Left forelimb (tissue), 1 donor: ENCODE measurements around the gene DHRS12.

Experiments
- DNase-seq: peaks from one replicate; pipeline ENCODE4 v3.0.0-alpha.2; 2018; ENCODE audit warnings: low spot score

Gene DHRS12

DNA sequence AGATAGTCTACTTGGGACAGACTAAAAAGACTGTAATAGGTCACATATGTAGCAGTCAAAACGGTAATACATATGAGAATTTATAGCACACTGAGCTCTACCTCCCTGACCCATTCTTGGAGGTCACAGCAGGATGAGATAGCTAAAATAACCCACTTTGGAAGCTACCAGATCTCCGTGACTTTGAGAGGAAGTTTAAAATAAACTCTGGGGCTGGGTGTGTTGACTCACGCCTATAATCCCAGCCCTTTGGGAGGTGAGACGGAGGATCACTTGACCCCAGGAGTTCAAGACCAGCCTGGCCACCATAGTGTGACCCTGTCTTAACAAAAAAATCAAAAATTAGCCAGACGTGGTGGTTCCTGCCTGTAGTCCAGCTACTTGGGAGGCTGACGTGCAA lies 45.3 kb downstream of the DHRS12 start:
- no peak for DNase-seq

DNA sequence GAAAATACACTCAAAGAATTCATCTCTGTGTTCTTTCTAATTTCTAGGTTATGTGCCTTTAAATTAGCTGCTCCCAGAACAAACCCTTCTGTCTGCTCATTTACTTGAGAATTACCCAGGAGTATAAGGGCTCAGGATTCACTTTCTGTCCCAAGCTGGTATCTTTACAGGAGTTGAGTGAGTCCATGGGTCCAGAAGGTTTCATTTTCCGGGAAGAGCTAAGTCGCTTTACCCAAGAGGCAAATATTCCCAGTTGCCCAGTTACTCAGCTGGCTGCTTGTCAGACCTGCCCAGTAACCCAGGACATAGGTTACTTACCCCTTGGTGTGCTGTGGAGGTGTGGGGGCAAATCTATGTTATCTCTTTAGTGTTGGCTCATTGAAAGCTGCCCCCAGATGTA lies 47.3 kb downstream of the DHRS12 start:
- DNase-seq: no peak

DNA sequence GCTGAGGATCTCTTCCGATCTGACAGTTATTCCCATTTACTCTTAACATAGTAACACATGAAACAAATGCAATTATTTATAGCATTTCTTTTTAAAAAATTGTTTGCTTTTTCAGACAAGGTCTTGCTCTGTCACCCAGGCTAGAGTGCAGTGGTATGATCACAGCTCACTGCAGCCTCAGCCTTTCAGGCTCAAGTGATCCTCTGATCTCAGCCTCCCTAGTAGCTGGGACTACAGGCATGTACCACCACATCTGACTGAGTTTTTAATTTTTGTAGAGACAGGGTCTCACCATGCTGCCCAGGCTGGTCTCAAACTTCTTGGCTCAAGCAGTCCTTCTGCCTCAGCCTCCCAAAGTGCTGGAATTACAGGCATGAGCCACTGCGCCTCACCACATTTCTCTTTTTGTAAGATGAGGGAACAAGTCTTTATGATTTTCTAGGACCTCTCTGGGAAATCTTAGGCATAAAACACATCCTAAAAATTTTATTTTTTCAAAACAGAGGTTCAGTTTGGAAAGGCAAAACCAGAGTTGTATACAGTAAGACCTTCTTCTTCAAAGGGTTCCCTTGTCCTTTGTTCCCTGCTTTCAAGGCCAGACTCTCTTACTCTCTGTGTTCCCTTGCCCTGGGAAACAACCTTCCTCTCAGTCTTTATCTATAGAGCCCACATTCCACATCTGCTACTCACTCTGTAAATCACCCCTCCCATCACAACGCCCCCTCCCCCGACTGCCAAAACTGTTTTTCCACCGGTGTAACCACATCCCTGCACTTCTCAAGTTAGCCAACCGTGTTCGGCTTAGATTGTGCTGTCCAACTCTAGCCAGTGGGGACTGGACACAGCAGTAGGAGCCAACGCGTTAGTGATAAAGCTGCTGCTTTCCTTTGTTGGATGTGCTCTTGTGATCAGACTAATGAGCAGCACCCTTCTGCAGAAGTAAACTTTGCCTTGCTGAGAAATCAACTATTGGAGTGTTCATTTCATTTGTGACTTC lies 56.2 kb downstream of the DHRS12 start:
- no peak for DNase-seq

DNA sequence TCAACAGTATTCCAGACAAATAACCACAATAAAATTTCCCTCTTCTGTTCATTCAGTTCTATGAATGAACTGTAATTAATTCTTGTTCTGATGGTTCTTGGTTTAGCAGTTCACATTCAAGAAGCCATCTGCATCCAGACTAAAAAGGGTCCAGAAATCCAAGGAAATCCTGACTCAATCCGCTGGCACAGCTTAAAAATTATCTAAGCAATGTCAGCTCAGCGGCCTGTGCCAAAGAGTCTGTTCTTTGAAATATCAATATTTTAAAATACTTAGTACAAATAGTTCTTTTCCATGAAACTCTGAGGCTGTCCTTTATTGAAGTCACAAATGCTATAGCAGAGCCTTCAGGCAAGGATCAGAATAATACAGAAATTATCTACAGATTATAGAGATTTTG lies 57.2 kb downstream of the DHRS12 start:
- DNase-seq: no peak

DNA sequence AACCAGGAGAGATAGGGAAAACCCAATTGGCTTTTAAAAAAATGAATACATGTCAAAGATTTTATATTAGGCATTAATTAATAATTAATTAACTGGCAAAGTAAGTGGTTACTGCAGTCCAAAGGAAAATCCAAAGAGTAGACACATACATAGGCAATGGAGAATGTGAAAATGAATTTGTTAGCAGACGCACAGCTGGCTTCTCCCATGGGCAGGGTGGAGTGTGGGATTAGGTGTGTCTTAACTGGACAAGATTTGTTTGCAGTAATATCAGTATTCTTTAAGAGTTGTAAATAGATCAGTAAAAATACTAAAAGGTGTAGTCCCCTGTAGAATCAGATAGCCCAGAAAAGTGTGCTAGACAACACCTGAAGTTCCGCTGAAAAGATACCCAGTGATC lies 58.7 kb downstream of the DHRS12 start:
- DNase-seq: no peak

DNA sequence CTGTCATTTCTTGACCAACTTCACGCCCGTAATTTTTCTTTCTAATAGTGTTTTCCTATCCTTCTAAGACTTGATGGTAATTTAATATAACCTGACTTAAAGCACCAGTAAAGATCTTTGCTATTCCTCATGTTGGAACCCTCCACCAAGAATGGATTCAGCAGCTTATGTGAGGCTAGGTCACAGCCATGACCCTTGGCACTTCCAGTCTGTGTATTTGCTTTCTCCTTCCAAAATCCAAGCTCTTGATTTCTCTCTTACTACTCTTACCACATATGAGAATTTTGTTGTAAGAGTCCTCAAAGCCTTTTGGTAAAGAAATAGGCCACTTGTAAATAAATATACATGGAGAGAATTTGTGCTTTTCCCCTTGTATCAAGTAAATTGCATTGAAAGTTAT lies 61.4 kb downstream of the DHRS12 start:
- no peak for DNase-seq

DNA sequence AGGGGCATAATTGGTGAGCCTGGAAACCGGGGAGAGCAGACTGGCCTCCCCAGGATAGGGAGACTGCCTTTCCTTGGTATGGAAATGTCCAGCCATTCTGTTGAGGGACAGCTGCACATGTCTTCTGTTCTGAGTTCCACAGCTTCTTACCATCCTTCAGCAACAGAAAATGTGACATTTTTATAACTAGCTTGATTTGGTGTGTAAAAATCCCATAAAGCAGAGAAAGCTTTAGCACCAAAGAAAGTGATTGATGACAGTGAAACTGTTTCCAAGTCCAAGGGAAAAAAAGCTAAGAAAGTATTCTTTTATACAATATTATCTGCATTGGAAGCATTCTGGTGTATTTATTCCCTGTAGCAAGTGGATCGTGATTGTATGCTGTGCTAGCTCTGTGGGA lies 61.9 kb downstream of the DHRS12 start:
- no peak for DNase-seq

DNA sequence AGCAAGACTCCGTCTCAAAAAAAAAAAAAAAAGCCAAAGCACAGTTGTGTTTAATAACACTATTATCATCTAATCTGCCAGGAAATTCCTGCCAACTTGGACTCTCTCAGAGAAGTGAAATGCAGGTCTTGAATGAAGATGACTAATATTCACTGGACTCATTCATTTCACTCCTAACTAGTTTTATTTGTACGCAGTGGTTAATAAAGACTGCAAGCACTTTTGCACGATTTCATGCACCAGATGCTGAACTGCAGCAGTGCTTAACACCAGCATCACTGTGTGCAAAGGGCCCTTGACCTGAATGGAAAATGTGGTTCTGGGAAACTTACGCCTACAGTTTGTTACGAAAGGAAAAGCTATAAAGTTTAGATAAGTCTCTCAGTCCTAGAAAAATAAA lies 63.3 kb downstream of the DHRS12 start:
- DNase-seq: no peak

DNA sequence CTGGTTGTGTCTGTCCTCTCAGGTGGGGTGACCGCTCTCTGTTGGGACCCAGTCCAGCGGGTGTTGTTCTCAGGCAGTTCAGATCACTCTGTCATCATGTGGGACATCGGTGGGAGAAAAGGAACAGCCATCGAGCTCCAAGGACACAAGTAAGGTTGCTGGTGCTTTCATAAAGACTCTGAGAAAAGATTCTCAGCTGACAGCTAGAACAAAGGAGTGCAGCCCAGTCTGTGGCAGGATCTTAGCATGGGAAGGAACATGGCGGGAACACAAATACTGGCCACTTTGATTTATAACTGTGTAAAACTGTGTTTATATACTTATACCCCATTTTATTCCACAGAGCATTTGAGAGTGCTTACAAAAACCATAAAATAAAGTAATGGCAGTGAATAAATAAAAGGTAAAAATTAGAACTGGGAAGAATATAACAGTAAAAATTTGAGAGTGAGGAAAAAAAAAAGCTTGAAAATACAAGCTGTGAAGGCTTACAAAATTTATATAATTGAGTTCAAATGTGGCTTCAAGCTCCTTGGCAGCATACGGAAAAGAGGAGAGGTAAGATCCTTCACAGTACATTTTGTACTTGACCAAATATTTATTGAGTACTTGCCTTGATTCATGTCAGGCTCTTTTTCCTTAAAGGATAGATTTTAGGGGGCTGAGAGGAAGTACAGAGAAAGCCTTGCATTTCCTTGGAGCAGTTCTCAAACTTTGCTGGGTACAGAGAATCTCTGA lies 64.8 kb downstream of the DHRS12 start:
- DNase-seq: no peak

DNA sequence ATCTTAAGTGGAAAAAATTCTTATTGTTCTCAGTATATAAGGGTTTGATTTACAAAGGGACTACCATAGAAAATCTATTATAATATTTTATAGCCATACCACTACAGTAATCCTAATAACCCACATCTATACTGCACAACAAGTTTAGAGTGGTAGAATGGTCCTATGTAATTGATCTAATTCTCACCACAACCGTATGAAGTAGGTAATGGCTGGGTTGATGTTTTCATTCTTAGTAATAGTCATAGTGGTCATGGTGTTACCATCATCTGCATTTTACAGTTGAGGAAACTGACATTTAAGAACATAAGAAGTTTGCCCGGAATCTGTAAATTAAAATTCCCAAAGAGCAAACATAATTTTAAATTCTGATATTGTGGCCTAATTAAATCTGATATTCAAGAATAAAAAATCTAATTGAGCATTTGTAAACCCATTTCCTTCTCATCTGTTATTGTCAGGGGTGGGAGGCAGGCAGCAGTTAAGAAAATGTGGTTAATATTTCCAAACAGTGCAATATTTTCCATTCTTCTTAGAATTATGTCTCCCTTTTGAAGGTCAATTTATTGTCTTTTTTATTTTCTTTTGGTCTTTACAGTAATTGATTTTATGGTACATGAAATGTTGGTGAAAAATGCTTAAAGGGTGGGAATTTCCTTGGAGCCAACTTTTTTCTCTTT lies 65.6 kb downstream of the DHRS12 start:
- DNase-seq: no peak

DNA sequence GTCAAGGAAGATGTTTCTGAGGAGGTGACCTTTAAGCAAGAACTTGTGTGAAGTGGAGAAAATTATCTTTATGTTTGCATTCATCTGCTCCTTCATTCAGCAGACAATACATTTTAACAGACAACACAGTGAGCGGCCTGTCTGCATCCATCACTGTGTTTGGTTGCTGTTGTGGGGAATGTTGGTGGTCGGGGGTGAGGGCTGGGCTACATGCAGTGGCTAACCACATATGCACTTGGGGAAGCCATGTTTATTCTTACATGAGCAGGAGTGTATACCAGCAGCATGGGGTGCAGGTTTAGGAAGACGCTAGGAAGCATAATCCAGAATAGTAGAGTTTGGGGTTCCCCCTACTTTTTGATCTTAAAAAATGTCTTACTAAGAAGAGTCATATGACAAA lies 66.4 kb downstream of the DHRS12 start:
- DNase-seq: no peak

DNA sequence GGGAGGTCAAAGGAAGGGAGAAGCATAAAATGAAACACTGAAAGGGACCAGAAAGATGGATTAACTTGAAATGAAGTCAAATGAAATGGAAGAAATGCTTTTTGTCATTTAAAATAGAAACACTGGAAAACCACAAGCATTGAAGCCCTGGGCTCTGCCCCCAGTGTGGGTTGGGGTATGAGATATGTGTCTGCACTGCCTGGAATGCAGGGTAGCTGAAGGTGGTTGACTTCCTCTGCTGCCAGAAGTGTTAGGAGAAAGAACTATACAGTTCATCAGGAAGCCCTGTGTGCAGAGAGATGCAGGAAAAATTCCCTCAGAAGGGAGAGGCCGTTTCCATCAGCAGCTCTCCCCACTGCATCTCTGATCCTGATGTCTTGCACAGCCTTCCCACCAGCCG lies 69.2 kb downstream of the DHRS12 start:
- DNase-seq: no peak

DNA sequence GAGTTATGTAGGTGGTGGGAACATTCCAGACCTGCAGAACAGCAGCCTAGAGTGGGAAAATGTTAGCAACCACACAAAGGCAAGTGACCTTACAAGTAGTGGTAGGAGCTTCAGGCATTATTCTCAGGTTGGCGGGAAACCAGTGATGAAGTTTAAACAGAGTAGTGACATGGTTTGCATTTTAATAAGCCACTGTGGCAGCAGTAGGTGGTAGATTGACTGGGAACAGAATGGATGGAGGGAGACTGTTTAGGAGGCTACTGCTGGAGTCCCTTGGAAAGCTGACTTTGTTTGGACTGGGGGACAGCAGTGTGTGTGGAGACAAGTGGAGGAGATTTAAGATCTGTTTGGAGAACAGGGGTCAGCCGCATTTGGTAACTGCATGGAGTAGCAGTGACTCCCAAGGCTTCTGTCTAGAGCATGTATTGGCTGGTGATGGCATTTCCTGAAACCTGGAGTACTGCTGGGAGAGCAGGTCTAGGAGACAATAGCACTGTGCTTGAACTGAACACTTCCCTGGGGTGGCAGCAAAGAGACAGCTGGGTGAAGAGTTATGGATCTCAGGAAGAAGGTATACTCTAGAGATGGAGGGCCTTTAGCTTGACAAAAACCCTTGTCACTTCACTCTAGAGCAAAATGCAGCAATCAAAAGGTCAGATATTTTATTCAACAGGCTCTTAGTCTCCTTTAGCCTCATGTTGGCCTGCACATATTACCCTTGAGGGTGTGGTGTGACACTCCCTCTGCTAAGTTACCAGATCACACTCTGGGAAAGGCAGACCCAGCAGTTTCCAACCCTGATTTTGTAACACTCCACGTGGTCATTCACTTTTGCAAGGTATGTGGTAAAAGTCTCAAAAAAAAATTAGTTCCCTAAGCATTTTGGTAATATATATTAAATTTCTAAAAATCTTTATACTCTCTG lies 70.3 kb downstream of the DHRS12 start:
- DNase-seq: no peak

DNA sequence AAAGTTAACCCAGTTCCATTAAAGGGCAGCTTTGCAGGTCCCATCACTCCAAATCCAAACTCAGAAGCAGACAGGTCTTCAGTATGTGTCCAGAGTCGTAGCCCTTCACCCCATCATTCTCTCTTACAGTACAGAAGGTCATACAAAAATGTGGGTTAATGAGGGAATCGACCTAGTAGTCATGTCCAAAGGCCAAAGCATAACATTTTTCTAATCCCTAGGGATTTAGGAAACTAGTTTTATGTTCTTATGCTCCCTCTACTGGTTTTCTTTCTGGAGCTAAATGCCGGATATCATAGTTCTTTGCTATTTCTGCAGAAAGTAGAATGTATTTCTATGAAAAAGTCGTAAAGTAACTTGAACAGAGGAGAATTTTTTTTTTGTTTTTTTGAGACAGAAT lies 72.2 kb downstream of the DHRS12 start:
- DNase-seq: no peak

DNA sequence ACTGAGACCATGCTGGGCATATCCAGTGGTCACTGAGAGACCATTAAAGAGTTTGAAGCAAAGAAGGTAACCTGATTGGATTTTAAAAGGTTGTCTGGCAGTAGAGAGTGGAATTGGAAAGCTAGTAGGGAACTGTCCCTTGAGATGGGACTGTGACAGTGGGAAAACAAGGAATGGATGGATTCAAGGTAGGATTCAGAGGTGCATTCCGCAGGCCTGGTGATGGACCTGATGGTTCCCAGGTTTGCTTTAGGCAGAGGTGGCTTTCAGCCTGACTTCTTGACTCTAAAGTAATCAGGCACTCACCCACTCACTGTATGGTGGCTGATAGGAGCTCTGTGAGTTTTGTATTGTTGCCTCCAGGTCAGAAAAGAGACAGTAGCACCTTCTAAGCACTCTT lies 73.0 kb downstream of the DHRS12 start:
- DNase-seq: no peak

DNA sequence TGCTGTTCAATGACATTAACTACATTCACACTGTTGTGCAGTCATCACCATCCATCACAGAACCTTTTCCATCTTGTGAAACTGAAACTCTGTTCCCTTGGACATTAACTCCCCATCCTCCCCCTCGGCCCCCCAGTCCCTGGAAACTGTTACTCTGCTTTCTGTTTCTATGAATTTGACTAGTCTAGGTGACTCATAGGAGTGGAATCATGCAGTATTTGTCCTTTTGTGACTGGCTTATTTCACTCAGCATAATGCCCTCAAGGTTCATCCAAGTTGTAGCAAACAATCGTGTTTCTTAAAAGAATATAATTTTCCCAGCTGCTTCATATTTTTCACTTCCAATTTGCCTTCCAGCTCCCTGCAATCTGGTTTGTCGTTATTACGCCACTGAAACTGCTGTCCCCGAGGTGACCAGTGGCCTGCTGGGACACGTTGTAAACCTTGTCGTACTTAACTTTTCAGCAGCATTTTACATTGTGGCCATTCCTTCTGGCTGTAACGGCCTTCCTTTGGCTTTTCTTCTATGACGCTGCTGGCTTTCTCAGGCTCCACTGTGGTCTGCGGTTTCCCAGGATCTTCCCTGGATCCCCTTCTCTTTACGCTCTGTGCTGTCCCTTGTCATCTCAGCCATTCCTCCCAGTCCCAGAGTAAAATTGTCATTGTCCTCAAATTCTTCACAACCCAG lies 74.0 kb downstream of the DHRS12 start:
- no peak for DNase-seq

DNA sequence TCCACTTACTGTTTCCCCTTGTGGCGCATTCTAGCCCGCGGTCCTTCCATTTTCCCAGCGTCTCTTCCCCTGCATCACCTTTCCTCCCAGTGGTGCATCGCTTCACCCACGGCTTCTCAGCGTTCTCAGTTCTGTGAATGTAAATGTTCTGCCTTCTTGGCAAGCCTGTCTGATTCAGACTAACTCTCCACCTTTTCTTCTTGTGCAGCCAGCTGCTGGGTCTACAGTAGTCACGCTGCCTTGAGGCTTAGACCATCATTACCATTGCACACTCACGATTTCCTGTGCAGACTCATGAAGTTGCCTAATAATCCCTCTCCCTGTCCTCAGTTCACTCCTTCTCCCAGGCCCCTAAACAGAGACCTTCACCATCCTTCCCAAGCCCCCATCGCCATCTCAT lies 75.0 kb downstream of the DHRS12 start:
- DNase-seq: no peak

DNA sequence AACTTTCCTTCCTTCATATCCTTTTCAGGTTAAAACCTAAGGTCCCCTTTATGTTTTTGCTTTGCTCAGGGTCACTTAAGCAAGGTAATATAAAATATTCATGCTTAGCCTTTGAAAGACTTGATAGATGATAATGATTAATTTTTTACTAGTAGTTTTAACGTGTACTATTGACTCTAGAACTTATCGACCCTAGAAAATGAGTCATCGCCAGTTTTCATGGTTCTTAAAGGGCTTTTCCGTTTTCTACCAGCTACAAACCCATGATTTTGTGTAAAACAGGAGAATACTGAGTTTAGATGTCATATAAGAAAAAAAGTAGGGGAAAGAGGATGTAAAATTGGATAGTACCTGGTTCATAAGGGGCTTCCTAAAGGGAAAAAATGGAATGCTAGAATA lies 75.7 kb downstream of the DHRS12 start:
- no peak for DNase-seq

DNA sequence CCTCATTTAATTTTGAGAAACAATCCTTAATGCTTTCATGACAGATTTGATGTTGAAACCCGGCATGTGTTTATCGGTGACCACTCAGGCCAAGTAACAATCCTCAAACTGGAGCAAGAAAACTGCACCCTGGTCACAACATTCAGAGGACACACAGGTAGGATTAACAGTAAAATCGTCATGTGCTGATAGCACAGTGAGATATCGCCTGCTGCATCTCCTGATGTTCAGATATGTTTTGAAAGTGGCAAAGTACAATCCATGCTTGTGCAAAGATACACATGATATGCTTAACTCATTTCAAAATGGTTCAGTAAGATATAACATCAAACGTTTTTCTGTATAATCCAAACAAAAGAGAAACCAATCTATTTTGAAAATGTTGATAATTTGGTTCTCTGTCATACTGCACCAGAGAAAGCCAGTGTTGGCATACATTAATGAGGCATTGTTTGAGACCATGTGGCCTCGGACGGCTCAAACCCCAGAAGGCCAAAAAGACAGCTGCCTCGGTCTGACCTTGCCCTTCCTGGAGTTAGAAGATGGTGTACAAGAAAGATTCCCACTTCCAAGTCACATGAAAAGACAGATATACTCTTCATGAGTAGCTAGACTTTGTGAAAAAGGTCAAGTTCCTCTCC lies 76.2 kb downstream of the DHRS12 start:
- no peak for DNase-seq

DNA sequence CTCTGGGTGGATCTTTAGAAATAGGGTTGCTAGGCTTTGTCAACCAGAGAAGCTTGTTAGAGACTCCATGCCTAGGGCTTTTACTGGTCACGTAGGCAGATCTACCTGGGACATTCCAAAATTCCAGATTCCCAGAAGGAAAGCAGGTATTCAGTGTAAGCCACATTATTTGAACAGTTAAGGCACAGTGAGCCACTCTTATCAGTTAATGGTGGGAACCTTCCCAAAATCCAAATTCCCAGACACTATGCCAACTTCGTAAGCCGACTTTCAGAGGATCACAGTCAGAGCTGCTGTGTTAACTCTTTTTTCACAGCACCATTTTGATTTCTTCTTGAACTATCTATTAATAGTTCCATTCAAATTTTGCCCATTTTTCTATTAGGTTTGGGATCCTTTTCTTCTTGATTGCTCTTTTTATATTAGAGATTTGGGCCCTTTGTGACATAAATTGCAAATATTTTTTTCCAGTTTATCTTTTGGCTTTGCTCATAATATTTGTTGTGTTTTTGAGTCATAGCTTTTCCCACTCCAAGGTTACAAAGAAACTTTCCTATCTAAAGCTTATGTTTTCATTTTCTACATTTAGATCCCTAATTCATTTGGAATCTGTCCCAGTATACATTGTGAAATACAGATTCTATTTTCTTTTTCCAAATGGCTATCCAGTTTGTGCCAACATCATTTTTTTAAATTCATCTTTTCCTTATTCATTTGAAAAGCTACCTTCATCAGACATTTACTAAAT lies 77.3 kb downstream of the DHRS12 start:
- no peak for DNase-seq
